ENCODE data around the gene ABCB1.

ABCB1 gene

GRCh38 chr7:87505557-87506245 is 95.0 kb downstream of the ABCB1 start:
- DNase-seq (ENCODE audit: low read depth) = no peak
- TF ChIP-seq CTCF (conservative IDR thresholded peaks at IDR 0.05; ENCODE audit: control insufficient read depth, insufficient read depth, low read depth, low read length) = no peak
- no peak overlapping the region for H3K4me3 ChIP-seq (ENCODE audit: control insufficient read depth, low read depth, low read length)

GRCh38 chr7:87505122-87505521 is 95.6 kb downstream of the ABCB1 start:
- no peak overlapping the region for H3K4me3 ChIP-seq (ENCODE audit: control insufficient read depth, low read depth, low read length)
- no peak for TF ChIP-seq CTCF (conservative IDR thresholded peaks at IDR 0.05; ENCODE audit: control insufficient read depth, insufficient read depth, low read depth, low read length)
- DNase-seq (ENCODE audit: low read depth) = no peak

GRCh38 chr7:87499494-87499893 is 101.2 kb downstream of the ABCB1 start:
- no peak overlapping the region for H3K4me3 ChIP-seq (ENCODE audit: control insufficient read depth, low read depth, low read length)
- TF ChIP-seq CTCF (conservative IDR thresholded peaks at IDR 0.05; ENCODE audit: control insufficient read depth, insufficient read depth, low read depth, low read length) = no peak
- DNase-seq (ENCODE audit: low read depth) = no peak

- H3K4me3 ChIP-seq (ENCODE audit: control insufficient read depth, low read depth, low read length) = no peak overlapping the region
- no peak for TF ChIP-seq CTCF (conservative IDR thresholded peaks at IDR 0.05; ENCODE audit: control insufficient read depth, insufficient read depth, low read depth, low read length)
- DNase-seq (ENCODE audit: low read depth) = no peak
These were observed 101.8 kb downstream of the ABCB1 start for GRCh38 chr7:87498893-87499292.

- TF ChIP-seq CTCF (conservative IDR thresholded peaks at IDR 0.05; ENCODE audit: control insufficient read depth, insufficient read depth, low read depth, low read length) = no peak
These were observed 103.2 kb downstream of the ABCB1 start for GRCh38 chr7:87497482-87497881.

GRCh38 chr7:87495366-87495765 is 105.3 kb downstream of the ABCB1 start:
- DNase-seq (ENCODE audit: low read depth) = no peak
- no peak overlapping the region for H3K4me3 ChIP-seq (ENCODE audit: control insufficient read depth, low read depth, low read length)
- TF ChIP-seq CTCF (conservative IDR thresholded peaks at IDR 0.05; ENCODE audit: control insufficient read depth, insufficient read depth, low read depth, low read length) = no peak

More at GRCh38 chr7:87497482-87497881, 103.2 kb downstream of the ABCB1 start:
- no peak overlapping the region for H3K4me3 ChIP-seq (ENCODE audit: control insufficient read depth, low read depth, low read length)
- no peak for DNase-seq (ENCODE audit: low read depth)

GRCh38 chr7:87494454-87494853 is 106.2 kb downstream of the ABCB1 start:
- TF ChIP-seq CTCF (conservative IDR thresholded peaks at IDR 0.05; ENCODE audit: control insufficient read depth, insufficient read depth, low read depth, low read length) = no peak
- no peak for DNase-seq (ENCODE audit: low read depth)
- no peak overlapping the region for H3K4me3 ChIP-seq (ENCODE audit: control insufficient read depth, low read depth, low read length)
